WI38 (cell line): Measurements from ENCODE around the gene BRSK2.

Source experiments
- H3K4me3 ChIP-seq: 2 replicates; pipeline ENCODE4 v1.5.1; 2011; ENCODE audit warnings: low read depth, mild to moderate bottlenecking, control low read depth, low read length
- CTCF ChIP-seq: IDR thresholded peaks from 2 replicates; pipeline ENCODE4 v1.5.1; 2012; ENCODE audit warnings: low read depth, mild to moderate bottlenecking, control low read depth, low read length

The BRSK2 gene

GRCh38 chr11:1400317-1401170 lies 10.8 kb downstream of the BRSK2 start:
- no peak for TF ChIP-seq CTCF
- H3K4me3 ChIP-seq: no peak overlapping the region

- no peak for TF ChIP-seq CTCF
- no peak overlapping the region for H3K4me3 ChIP-seq
Observed at GRCh38 chr11:1401171-1401445, 11.4 kb downstream of the BRSK2 start.

- H3K4me3 ChIP-seq: no peak overlapping the region
- no peak for TF ChIP-seq CTCF
Observed at GRCh38 chr11:1401656-1402221, 12.0 kb downstream of the BRSK2 start.

GRCh38 chr11:1402355-1403077 lies 12.8 kb downstream of the BRSK2 start:
- TF ChIP-seq CTCF: no peak

GRCh38 chr11:1403078-1403620 lies 13.4 kb downstream of the BRSK2 start:
- TF ChIP-seq CTCF: no peak

More at GRCh38 chr11:1402355-1403077, 12.8 kb downstream of the BRSK2 start:
- no peak overlapping the region for H3K4me3 ChIP-seq

GRCh38 chr11:1403721-1404460 lies 14.2 kb downstream of the BRSK2 start:
- H3K4me3 ChIP-seq: no peak overlapping the region
- no peak for TF ChIP-seq CTCF

More at GRCh38 chr11:1403078-1403620, 13.4 kb downstream of the BRSK2 start:
- H3K4me3 ChIP-seq: no peak overlapping the region
